ENCODE results near the gene INSIG1. TPM values are rescaled to one million over a fixed set of nuclear protein-coding genes. Genes with fewer than 3 reads are reported as not detected.

INSIG1 gene
- total and polyA plus RNA-seq, 2 donors (not counting 3 experiments of a cell fraction or from before 2014, with no cell fraction given) = 79.3 to 102 TPM

DNA sequence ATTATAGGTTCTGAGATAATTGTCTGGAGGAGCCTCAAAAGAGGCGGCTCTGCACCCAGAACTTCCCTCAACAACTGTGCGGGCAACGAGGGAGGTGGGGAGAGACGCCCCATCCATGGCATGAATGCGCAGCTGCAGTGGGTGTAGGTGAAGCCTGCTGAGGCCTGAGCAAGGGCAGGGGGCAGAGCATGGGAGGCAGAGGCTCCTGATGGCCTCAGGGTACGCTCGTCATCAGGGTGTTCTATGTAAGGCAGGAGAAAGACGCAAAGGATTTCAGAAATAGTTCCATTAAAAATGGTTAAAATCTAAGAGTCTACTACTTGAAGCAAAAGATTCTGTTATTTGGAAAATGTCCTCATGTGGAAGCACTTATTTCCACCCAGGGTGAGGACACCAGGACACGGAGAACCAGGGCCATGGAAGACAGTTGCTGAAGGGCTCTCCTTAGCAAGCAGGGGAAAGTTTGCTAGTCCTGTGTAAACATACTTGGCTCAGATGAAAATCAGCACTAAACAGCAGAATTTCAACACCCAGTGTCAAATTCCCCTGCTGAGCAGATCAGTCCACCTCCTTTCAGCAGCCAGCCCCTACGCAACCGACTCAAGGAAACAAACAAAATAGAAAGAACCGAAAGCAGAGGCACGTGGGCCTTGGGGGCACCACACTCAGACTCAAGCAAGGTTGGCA is 18.9 kb downstream of the INSIG1 start:
- peaks cover 0 to 2% of the 10 kb centered on the region in 2 experiments for H3K27me3 ChIP-seq (ENCODE audit: control insufficient read depth in 2 of 2, insufficient read depth in 2 of 2, low read length in 2 of 2)
- no peaks in the 10 kb centered on the region for H3K9me3 ChIP-seq (replicated peaks; ENCODE audit: control insufficient read depth, insufficient read depth, low read length)
- DNase-seq (ENCODE audit: low read depth, low spot score) (no peak), FAIRE-seq (no peak)
- no peak overlapping the region for H3K27ac ChIP-seq (ENCODE audit: insufficient read depth, low read depth, low read length)
- CTCF ChIA-PET = no interaction called here
- intact Hi-C loops (cut with micrococcal nuclease) = no loop called here
- H3K4me1 ChIP-seq (ENCODE audit: control insufficient read depth, extremely low read depth, insufficient read depth, low read length) = no peaks in the 10 kb centered on the region
- no peak overlapping the region for H2AFZ ChIP-seq (ENCODE audit: low read depth, low read length)
- POLR2A ChIA-PET = no interaction called here
- no TSS peak for BruUV-seq (replicated peaks)
- no peaks in the 10 kb centered on the region for H3K9me1 ChIP-seq (replicated peaks; ENCODE audit: control insufficient read depth, extremely low read depth, insufficient read depth, low read length)
- no peaks in the 10 kb centered on the region for H3K79me2 ChIP-seq (ENCODE audit: control insufficient read depth, insufficient read depth, low read length)
- H3K4me2 ChIP-seq (ENCODE audit: insufficient read depth, low read length) = no peak overlapping the region
- dilution Hi-C loops (cut with MboI; ENCODE audit: extremely low pct_ligation_motif_present, low sequenced_read_pairs) = no loop called here
- no peaks in the 10 kb centered on the region for H4K20me1 ChIP-seq (replicated peaks; ENCODE audit: control insufficient read depth, extremely low read depth, insufficient read depth, low read length)
- TF ChIP-seq MAX (IDR thresholded peaks at IDR 0.05; ENCODE audit: insufficient read depth, insufficient read length) = no peak
- no peak for TF ChIP-seq EZH2 (IDR thresholded peaks at IDR 0.05; ENCODE audit: borderline replicate concordance, low read depth, low read length, severe bottlenecking)
- no peak for TF ChIP-seq POLR2AphosphoS5 (IDR thresholded peaks at IDR 0.05; ENCODE audit: insufficient read depth, low read depth, low read length)
- no peak for TF ChIP-seq JUN (IDR thresholded peaks at IDR 0.05; ENCODE audit: borderline replicate concordance, insufficient read depth, insufficient read length, low read depth)
- TF ChIP-seq, protein P1, sequence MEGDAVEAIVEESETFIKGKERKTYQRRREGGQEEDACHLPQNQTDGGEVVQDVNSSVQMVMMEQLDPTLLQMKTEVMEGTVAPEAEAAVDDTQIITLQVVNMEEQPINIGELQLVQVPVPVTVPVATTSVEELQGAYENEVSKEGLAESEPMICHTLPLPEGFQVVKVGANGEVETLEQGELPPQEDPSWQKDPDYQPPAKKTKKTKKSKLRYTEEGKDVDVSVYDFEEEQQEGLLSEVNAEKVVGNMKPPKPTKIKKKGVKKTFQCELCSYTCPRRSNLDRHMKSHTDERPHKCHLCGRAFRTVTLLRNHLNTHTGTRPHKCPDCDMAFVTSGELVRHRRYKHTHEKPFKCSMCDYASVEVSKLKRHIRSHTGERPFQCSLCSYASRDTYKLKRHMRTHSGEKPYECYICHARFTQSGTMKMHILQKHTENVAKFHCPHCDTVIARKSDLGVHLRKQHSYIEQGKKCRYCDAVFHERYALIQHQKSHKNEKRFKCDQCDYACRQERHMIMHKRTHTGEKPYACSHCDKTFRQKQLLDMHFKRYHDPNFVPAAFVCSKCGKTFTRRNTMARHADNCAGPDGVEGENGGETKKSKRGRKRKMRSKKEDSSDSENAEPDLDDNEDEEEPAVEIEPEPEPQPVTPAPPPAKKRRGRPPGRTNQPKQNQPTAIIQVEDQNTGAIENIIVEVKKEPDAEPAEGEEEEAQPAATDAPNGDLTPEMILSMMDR (IDR thresholded peaks at IDR 0.05; ENCODE audit: extremely low read depth in 1 of 2, insufficient read depth in 1 of 2, low read depth in 1 of 2, low read length in 2 of 2) = no peak
- no peak for TF ChIP-seq FOS (IDR thresholded peaks at IDR 0.05; ENCODE audit: borderline replicate concordance, insufficient read depth, low read length)
- no peak for TF ChIP-seq MYC (IDR thresholded peaks at IDR 0.05; ENCODE audit: low read depth, low read length)
- TF ChIP-seq POLR2A (IDR thresholded peaks at IDR 0.05; ENCODE audit: low read depth, low read length) = no peak
- no peak overlapping the region for H3K9ac ChIP-seq (replicated peaks; ENCODE audit: extremely low read depth, insufficient read depth, low read length)
- no peak overlapping the region for H3K4me3 ChIP-seq (replicated peaks in 1 of 3; ENCODE audit: insufficient read depth in 1 of 3, low read depth in 1 of 3, low read length in 3 of 3)
- H3K36me3 ChIP-seq (ENCODE audit: control insufficient read depth in 2 of 2, extremely low read depth in 1 of 2, insufficient read depth in 2 of 2, low read length in 2 of 2) = no peaks in the 10 kb centered on the region
